Lung (tissue), 12 donors: ENCODE results near the gene RPS2. TPM values are rescaled to one million over a fixed set of nuclear protein-coding genes. Genes with fewer than 3 reads are reported as not detected.

ENCODE experiments used
- ATAC-seq: fragments of 200-7000 bp; cut with Tn5 transposase; one replicate; pipeline ENCODE4 v1.9.1; 2020; ENCODE audit warnings: moderate number of reproducible peaks; ENCODE audit not compliant: insufficient read depth, low FRiP score
- DNase-seq, 3 donors: peaks; one replicate each; pipeline ENCODE4 v3.0.0-alpha.2; 2013 to 2017
- H3K27ac ChIP-seq, 2 donors: one replicate each; pipeline ENCODE4 v1.5.1; 2013; ENCODE audit warnings: mild to moderate bottlenecking in 2 of 2, moderate library complexity in 2 of 2, control low read depth in 1 of 2, inconsistent platforms in 1 of 2, low read depth in 1 of 2, low read length in 1 of 2
- H3K27me3 ChIP-seq, 3 donors: one replicate each; pipeline ENCODE4 v1.5.1; 2013; ENCODE audit warnings: low read length in 2 of 3; ENCODE audit not compliant: control insufficient read depth in 3 of 3, insufficient read depth in 3 of 3
- H3K36me3 ChIP-seq, 4 donors: one replicate each; pipeline ENCODE4 v1.5.1; 2013; ENCODE audit warnings: low read length in 4 of 4, mild to moderate bottlenecking in 1 of 4, moderate library complexity in 1 of 4; ENCODE audit not compliant: control insufficient read depth in 4 of 4, insufficient read depth in 4 of 4
- H3K4me1 ChIP-seq, 5 donors: one replicate each; pipeline ENCODE4 v1.5.1; 2013; ENCODE audit warnings: low read length in 5 of 5, mild to moderate bottlenecking in 2 of 5, moderate library complexity in 1 of 5; ENCODE audit not compliant: control insufficient read depth in 5 of 5, insufficient read depth in 5 of 5
- H3K4me3 ChIP-seq: one replicate; pipeline ENCODE4 v1.5.1; 2013; ENCODE audit warnings: mild to moderate bottlenecking, control low read depth, moderate library complexity
- H3K9ac ChIP-seq, 2 donors: one replicate each; pipeline ENCODE4 v1.5.1; 2013; ENCODE audit warnings: low read length in 2 of 2, control low read depth in 1 of 2; ENCODE audit not compliant: insufficient read depth in 1 of 2
- H3K9me3 ChIP-seq, 4 donors: one replicate each; pipeline ENCODE4 v1.5.1; 2013; ENCODE audit warnings: low read length in 3 of 4, mild to moderate bottlenecking in 1 of 4, moderate library complexity in 1 of 4; ENCODE audit not compliant: control insufficient read depth in 4 of 4, insufficient read depth in 3 of 4
- CTCF ChIP-seq: IDR thresholded peaks from 2 replicates; pipeline ENCODE4 v1.5.1; 2012; ENCODE audit warnings: mild to moderate bottlenecking; ENCODE audit errors: control extremely low read depth, extremely low read depth
- WGBS, 2 donors: extraction: QIAGEN DNeasy Blood & Tissue Kit; methylation state at CpG; one replicate each; pipeline ENCODE4 v1.1.7; 2013; 5-methylcytosine and 5-hydroxymethylcytosine counted together
- polyA plus RNA-seq, 2 donors: library from polyadenylated mRNA; stranded (reverse); fragments of 200-250 nt; gene quantifications; one replicate each; pipeline ENCODE4 v1.2.1, GENCODE V29; 2013
- total RNA-seq, 2 donors: library from RNA; depleted of rRNA in 1 of 2; stranded (reverse); fragments of >200 nt in 1 of 2; gene quantifications; one replicate each; pipeline ENCODE4 v1.2.1, GENCODE V29; 2014 to 2021
- donor health status: control.
- donor health status: control.
- donor health status: Bipolar disorder and iron deficiency.
- donor health status: healthy.
- donor health status: DM: yes; HTN: yes; CAD: no.

Gene RPS2
- total and polyA plus RNA-seq, 4 donors: 1,331 to 5,214 (median 2,779) TPM

GRCh38 chr16:1926271-1926670 lies 38.4 kb downstream of the RPS2 start:
- TF ChIP-seq CTCF: no peak
- WGBS, 2 donors: 59 to 61% methylated on average over 10 to 11 of the region's 11 CpGs
- ATAC-seq (no peak), DNase-seq (no peak)
- peaks cover 0 to 5% (median 0%) of the 10 kb centered on the region in 5 donors for H3K4me1 ChIP-seq
- H3K9me3 ChIP-seq: no peaks in the 10 kb centered on the region
- no peak overlapping the region for H3K9ac ChIP-seq
- H3K27ac ChIP-seq: no peak overlapping the region
- no peak overlapping the region for H3K4me3 ChIP-seq
- H3K36me3 ChIP-seq: no peaks in the 10 kb centered on the region
- peaks cover 0 to 26% (median 24%) of the 10 kb centered on the region in 3 donors for H3K27me3 ChIP-seq

- no peaks in the 10 kb centered on the region for H3K36me3 ChIP-seq
- ATAC-seq (no peak), DNase-seq (no peak)
- 67 to 80% methylated on average over 5 of the region's 5 CpGs for WGBS, 2 donors
- no peak overlapping the region for H3K9ac ChIP-seq
- no peak for TF ChIP-seq CTCF
- H3K27ac ChIP-seq: no peak overlapping the region
- no peak overlapping the region for H3K4me3 ChIP-seq
- H3K4me1 ChIP-seq: peaks cover 0 to 5% (median 0%) of the 10 kb centered on the region in 5 donors
- H3K9me3 ChIP-seq: no peaks in the 10 kb centered on the region
- H3K27me3 ChIP-seq: peaks cover 7 to 41% (median 40%) of the 10 kb centered on the region in 3 donors
These were observed 40.5 kb downstream of the RPS2 start for GRCh38 chr16:1924095-1924494.

- no peaks in the 10 kb centered on the region for H3K36me3 ChIP-seq
- ATAC-seq (no peak), DNase-seq (peak; percentile 30 to 58 (median 36))
- H3K9ac ChIP-seq: no peak overlapping the region
- no peak for TF ChIP-seq CTCF
- H3K4me3 ChIP-seq: no peak overlapping the region
- WGBS, 2 donors: 12% methylated on average over 23 to 24 of the region's 24 CpGs
- H3K4me1 ChIP-seq: peaks cover 0 to 5% (median 0%) of the 10 kb centered on the region in 5 donors
- H3K9me3 ChIP-seq: peaks cover 0 to 2% (median 0%) of the 10 kb centered on the region in 4 donors
- no peak overlapping the region for H3K27ac ChIP-seq
- peaks cover 7 to 46% (median 46%) of the 10 kb centered on the region in 3 donors for H3K27me3 ChIP-seq
These were observed 41.2 kb downstream of the RPS2 start for GRCh38 chr16:1923299-1924034.
